HCT116 (cell line): Measurements from ENCODE around the gene ZNF302. TPM values are rescaled to one million over a fixed set of nuclear protein-coding genes. Genes with fewer than 3 reads are reported as not detected.

ENCODE experiments used
- ATAC-seq: fragments of 200-7000 bp; cut with Tn5 transposase; 2 replicates; pipeline ENCODE4 v1.9.1; 2020; ENCODE audit warnings: mild to moderate bottlenecking, moderate library complexity
- BruUV-seq: library from RNA; stranded (reverse); fragments of 400-500 nt; replicated peaks from 2 replicates; lab custom pipeline; 2021; lab: Mats Ljungman, UMichigan
- CTCF ChIA-PET: fragments of 300-600 bp; sonication (Branson Sonifier 250); formaldehyde crosslinking; loops from one replicate; lab custom pipeline; 2021; ENCODE audit warnings: antibody characterized with exemption; lab: Charles Lee
- POLR2A ChIA-PET: fragments of 300-600, 350-600 bp; sonication (Branson Sonifier 250); formaldehyde crosslinking; loops from one replicate; lab custom pipeline; 2021; ENCODE audit warnings: antibody characterized with exemption; lab: Charles Lee
- RAD21 ChIA-PET, 2 experiments: fragments of 300-600 bp; sonication (Branson Sonifier 250); formaldehyde crosslinking; loops; one replicate each; lab custom pipeline; 2023; ENCODE audit warnings: low total read pairs in 2 of 2; ENCODE audit not compliant: uncharacterized antibody in 2 of 2, unreplicated experiment in 2 of 2, low non-redundant PET in 1 of 2; lab: Charles Lee
- DNase-seq: peaks from one replicate; pipeline ENCODE4 v3.0.0-alpha.2; 2010; ENCODE audit warnings: low read depth, low spot score
- H2AFZ ChIP-seq: fragments of 200-600 bp; shearing (Covaris generic), sonication (generic); 2 replicates; pipeline ENCODE4 v1.6.1; 2017; ENCODE audit warnings: low read depth, mixed run types, mixed read lengths, antibody characterized with exemption, low read length; ENCODE audit not compliant: poor library complexity, severe bottlenecking
- H3K27ac ChIP-seq: 2 replicates; pipeline ENCODE4 v1.5.1; 2012; ENCODE audit warnings: low read depth, low read length
- H3K27me3 ChIP-seq: fragments of 200-600 bp; sonication (generic); 2 replicates; pipeline ENCODE4 v1.6.1; 2016; ENCODE audit warnings: mixed run types, low read length, mixed read lengths; ENCODE audit not compliant: insufficient read depth
- H3K36me3 ChIP-seq, 2 experiments: fragments of 200-500 bp in 1 of 2; fragments of 200-600 bp in 1 of 2; sonication (Bioruptor generic) in 1 of 2; sonication (generic) in 1 of 2; 2 replicates each; pipeline versions ENCODE4 v1.5.1 to v1.6.1; 2014 to 2016; ENCODE audit warnings: low read length in 2 of 2, inconsistent platforms in 1 of 2, mixed read lengths in 1 of 2, mixed run types in 1 of 2; ENCODE audit not compliant: insufficient read depth in 2 of 2, control insufficient read depth in 1 of 2
- H3K4me1 ChIP-seq, 2 experiments: fragments of 200-600 bp in 1 of 2; sonication (generic) in 1 of 2; 2 replicates each; pipeline versions ENCODE4 v1.5.1 to v1.6.1; 2012 to 2017; ENCODE audit warnings: low read length in 2 of 2, inconsistent platforms in 1 of 2, mild to moderate bottlenecking in 1 of 2, mixed read lengths in 1 of 2, mixed run types in 1 of 2, moderate library complexity in 1 of 2; ENCODE audit not compliant: insufficient read depth in 2 of 2, control insufficient read depth in 1 of 2
- H3K4me2 ChIP-seq: fragments of 200-600 bp; sonication (generic); 2 replicates; pipeline ENCODE4 v1.6.1; 2017; ENCODE audit warnings: mixed run types, low read length, mixed read lengths
- H3K4me3 ChIP-seq, 2 experiments: fragments of 200-600 bp in 1 of 2; sonication (generic) in 1 of 2; replicated peaks in 1 of 2; 2 replicates each; pipeline ENCODE4 v1.5.1; 2011 to 2016; ENCODE audit warnings: low read length in 2 of 2, control low read depth in 1 of 2, low read depth in 1 of 2, mild to moderate bottlenecking in 1 of 2, mixed read lengths in 1 of 2, mixed run types in 1 of 2
- H3K79me2 ChIP-seq: fragments of 200-600 bp; sonication (generic); 2 replicates; pipeline ENCODE4 v1.6.1; 2017; ENCODE audit warnings: mild to moderate bottlenecking, mixed run types, low read length, moderate library complexity, mixed read lengths; ENCODE audit not compliant: insufficient read depth
- H3K9ac ChIP-seq: fragments of 200-600 bp; sonication (generic); 2 replicates; pipeline ENCODE4 v1.6.1; 2016; ENCODE audit warnings: low read length, mixed read lengths
- H3K9me2 ChIP-seq: fragments of 200-600 bp; sonication (generic), shearing (Covaris generic); 2 replicates; pipeline ENCODE4 v1.6.1; 2017; ENCODE audit warnings: mixed run types, mild to moderate bottlenecking, moderate library complexity; ENCODE audit not compliant: insufficient read depth
- H3K9me3 ChIP-seq, 2 experiments: fragments of 200-500 bp in 1 of 2; fragments of 200-600 bp in 1 of 2; sonication (Bioruptor generic) in 1 of 2; sonication (generic) in 1 of 2; 2 replicates each; pipeline ENCODE4 v1.6.1; 2014 to 2017; ENCODE audit warnings: low read length in 2 of 2, mixed read lengths in 2 of 2, inconsistent platforms in 1 of 2, low read depth in 1 of 2, mild to moderate bottlenecking in 1 of 2, mixed run types in 1 of 2, moderate library complexity in 1 of 2; ENCODE audit not compliant: control insufficient read depth in 1 of 2, insufficient read depth in 1 of 2
- H4K20me1 ChIP-seq: fragments of 200-600 bp; sonication (generic), shearing (Covaris generic); 2 replicates; pipeline ENCODE4 v1.6.1; 2017; ENCODE audit warnings: mixed run types, mild to moderate bottlenecking, moderate library complexity; ENCODE audit not compliant: insufficient read depth
- CBX3 ChIP-seq: IDR thresholded peaks from 2 replicates; pipeline ENCODE4 v1.6.1; 2012; ENCODE audit warnings: low read depth
- FOSL1 ChIP-seq: IDR thresholded peaks from 2 replicates; pipeline ENCODE4 v1.6.1; 2012; ENCODE audit warnings: low read depth
- RAD21 ChIP-seq: IDR thresholded peaks from 2 replicates; pipeline ENCODE4 v1.6.1; 2012; ENCODE audit warnings: low read depth, mild to moderate bottlenecking
- YY1 ChIP-seq: IDR thresholded peaks from 2 replicates; pipeline ENCODE4 v1.6.1; 2011; ENCODE audit warnings: low read length, low read depth, moderate library complexity, mild to moderate bottlenecking; ENCODE audit not compliant: insufficient replicate concordance; ENCODE audit errors: extremely low read depth
- ZFX ChIP-seq: fragments of 450-650 bp; IDR thresholded peaks from 2 replicates; pipeline ENCODE4 v1.6.1; 2017
- intact Hi-C: fragments of 100-400 bp; cut with micrococcal nuclease; formaldehyde crosslinking; loops from 2 replicates; pipeline ENCODE4 v1.10.0; 2022
- total RNA-seq: library from RNA; stranded (reverse); gene quantifications from one replicate; pipeline ENCODE4 v1.2.1, GENCODE V29; 2021; ENCODE audit not compliant: unreplicated experiment
- TF ChIP-seq, protein P1 (sequence below), 3 experiments: fragments of 200-600 bp in 1 of 3; sonication (generic) in 1 of 3; IDR thresholded peaks in 2 of 3; conservative IDR thresholded peaks in 1 of 3; 2 replicates each; pipeline ENCODE4 v1.5.1; 2012 to 2017; ENCODE audit warnings: low read depth in 2 of 3, low read length in 2 of 3, antibody characterized with exemption in 1 of 3, borderline replicate concordance in 1 of 3, control low read depth in 1 of 3, mild to moderate bottlenecking in 1 of 3, mixed read lengths in 1 of 3, mixed run types in 1 of 3, moderate library complexity in 1 of 3; ENCODE audit not compliant: insufficient read depth in 1 of 3
- TF ChIP-seq, protein P2 (sequence below): IDR thresholded peaks from 2 replicates; pipeline ENCODE4 v1.6.1; 2012
- TF ChIP-seq, protein P3 (sequence below): IDR thresholded peaks from 2 replicates; pipeline ENCODE4 v1.6.1; 2011; ENCODE audit warnings: mild to moderate bottlenecking, low read length, moderate library complexity; ENCODE audit not compliant: insufficient replicate concordance; ENCODE audit errors: extremely low read depth

Gene ZNF302
- total RNA-seq, 1 experiment from 2014 or later: 9.9 TPM

DNA sequence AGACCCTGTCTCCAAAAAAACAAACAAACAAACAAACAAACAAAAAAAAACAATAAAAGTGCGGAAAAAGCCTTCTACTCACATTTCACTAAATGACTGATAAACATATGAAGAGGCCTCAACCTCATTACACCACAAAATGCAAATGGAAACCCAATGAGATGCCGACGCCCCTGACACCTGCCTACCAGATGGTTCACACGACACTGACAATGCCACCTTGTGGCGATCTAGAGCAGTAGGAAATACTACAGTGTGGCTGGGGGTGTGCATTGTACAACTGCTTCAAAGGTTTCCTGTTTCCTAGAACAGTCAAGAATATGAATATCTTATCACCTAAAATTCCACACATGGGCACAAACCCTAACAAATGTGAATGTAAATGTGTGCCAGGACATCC lies 14.6 kb upstream of the ZNF302 start:
- no peak overlapping the region for H3K4me2 ChIP-seq
- no peaks in the 10 kb centered on the region for H3K79me2 ChIP-seq
- H4K20me1 ChIP-seq: no peaks in the 10 kb centered on the region
- H3K27me3 ChIP-seq: no peaks in the 10 kb centered on the region
- ATAC-seq (peak; percentile 98), DNase-seq (peak; percentile 41)
- H3K4me3 ChIP-seq: no peak overlapping the region
- BruUV-seq: no TSS peak
- H3K36me3 ChIP-seq: no peaks in the 10 kb centered on the region
- H3K9me2 ChIP-seq: no peaks in the 10 kb centered on the region
- no peaks in the 10 kb centered on the region for H3K9me3 ChIP-seq
- RAD21 ChIA-PET: no interaction called here
- no peak overlapping the region for H2AFZ ChIP-seq
- no peak overlapping the region for H3K27ac ChIP-seq
- CTCF ChIA-PET: no interaction called here
- POLR2A ChIA-PET: no interaction called here
- no peak overlapping the region for H3K9ac ChIP-seq
- intact Hi-C loops: loop anchor here (1.0 kb wide), 1 partner anchor 24 kb away; no protein-coding TSS in a partner anchor
- peak; percentile 19 for TF ChIP-seq YY1
- TF ChIP-seq CBX3: peak; percentile 44; the same call in 1 of the 2 replicates
- TF ChIP-seq, protein P1, sequence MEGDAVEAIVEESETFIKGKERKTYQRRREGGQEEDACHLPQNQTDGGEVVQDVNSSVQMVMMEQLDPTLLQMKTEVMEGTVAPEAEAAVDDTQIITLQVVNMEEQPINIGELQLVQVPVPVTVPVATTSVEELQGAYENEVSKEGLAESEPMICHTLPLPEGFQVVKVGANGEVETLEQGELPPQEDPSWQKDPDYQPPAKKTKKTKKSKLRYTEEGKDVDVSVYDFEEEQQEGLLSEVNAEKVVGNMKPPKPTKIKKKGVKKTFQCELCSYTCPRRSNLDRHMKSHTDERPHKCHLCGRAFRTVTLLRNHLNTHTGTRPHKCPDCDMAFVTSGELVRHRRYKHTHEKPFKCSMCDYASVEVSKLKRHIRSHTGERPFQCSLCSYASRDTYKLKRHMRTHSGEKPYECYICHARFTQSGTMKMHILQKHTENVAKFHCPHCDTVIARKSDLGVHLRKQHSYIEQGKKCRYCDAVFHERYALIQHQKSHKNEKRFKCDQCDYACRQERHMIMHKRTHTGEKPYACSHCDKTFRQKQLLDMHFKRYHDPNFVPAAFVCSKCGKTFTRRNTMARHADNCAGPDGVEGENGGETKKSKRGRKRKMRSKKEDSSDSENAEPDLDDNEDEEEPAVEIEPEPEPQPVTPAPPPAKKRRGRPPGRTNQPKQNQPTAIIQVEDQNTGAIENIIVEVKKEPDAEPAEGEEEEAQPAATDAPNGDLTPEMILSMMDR (IDR thresholded peaks at IDR 0.05 in 2 of 3, conservative IDR thresholded peaks at IDR 0.05 in 1 of 3; ENCODE audit: borderline replicate concordance in 1 of 3, insufficient read depth in 1 of 3, low read depth in 2 of 3, low read length in 2 of 3): peak; percentile 64 to 74 (median 71); a peak in 5 of 6 replicates
- TF ChIP-seq, protein P2, sequence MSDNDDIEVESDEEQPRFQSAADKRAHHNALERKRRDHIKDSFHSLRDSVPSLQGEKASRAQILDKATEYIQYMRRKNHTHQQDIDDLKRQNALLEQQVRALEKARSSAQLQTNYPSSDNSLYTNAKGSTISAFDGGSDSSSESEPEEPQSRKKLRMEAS: peak; percentile 67
- peak; percentile 62 for TF ChIP-seq RAD21
- TF ChIP-seq ZFX: no peak
- no peak for TF ChIP-seq FOSL1
- TF ChIP-seq, protein P3, sequence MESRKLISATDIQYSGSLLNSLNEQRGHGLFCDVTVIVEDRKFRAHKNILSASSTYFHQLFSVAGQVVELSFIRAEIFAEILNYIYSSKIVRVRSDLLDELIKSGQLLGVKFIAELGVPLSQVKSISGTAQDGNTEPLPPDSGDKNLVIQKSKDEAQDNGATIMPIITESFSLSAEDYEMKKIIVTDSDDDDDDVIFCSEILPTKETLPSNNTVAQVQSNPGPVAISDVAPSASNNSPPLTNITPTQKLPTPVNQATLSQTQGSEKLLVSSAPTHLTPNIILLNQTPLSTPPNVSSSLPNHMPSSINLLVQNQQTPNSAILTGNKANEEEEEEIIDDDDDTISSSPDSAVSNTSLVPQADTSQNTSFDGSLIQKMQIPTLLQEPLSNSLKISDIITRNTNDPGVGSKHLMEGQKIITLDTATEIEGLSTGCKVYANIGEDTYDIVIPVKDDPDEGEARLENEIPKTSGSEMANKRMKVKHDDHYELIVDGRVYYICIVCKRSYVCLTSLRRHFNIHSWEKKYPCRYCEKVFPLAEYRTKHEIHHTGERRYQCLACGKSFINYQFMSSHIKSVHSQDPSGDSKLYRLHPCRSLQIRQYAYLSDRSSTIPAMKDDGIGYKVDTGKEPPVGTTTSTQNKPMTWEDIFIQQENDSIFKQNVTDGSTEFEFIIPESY: no peak
- peaks cover 0 to 3% of the 10 kb centered on the region in 2 experiments; a peak in 1 of 4 replicates for H3K4me1 ChIP-seq
